ENCODE measurements around the gene VPS4A.
"Not testable (repeated sequence)": the region's sequence is repeated elsewhere in the genome, so short reads cannot be mapped to it uniquely, and the experiment has no call there.

The VPS4A gene

DNA sequence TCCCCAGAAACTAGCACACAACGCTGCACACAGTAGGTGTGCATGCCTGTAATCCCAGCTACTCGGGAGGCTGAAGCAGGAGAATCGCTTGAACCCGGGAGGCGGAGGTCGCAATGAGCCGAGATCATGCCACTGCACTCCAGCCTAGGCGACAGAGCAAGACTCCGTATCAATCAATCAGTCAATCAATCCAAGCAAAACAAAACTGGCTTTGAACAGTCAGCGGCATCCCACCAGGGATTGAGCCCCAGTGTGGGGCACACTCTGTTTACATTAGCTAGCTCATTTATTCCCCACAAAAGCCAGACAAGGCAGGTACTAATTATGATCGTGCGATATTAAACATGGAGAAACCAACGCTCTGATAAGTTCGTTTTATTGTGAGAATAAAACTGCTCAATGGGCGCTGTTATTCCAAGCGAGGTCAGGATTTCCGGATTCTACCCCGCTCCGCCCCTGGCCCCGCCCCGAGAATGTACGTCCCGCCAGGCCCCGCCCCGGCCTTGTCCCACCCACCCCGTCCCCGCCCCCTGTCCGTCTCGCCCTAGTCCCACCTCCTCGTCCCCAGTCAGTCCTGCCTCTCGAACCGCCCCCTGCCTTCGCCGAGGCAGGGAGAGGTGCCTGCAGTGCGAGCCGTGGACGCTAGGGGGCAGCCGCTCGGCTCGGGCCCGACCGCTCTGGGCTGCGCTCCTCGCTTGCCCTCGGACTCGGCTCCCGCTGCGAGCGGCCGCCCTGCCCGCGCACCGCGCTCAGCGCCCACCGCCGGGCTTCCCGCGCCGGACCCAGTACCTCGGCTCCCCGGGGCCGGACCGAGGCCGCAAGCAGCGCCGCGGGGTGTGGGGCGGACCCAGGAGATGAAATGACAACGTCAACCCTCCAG lies at the start of gene VPS4A:
Gene VPS4A, plus strand, starts transcription at position 698 of the 880 bp plus-strand sequence. Its CDS starts 162 bp downstream, at position 860.
- peak; percentile 96 for DNase-seq

DNA sequence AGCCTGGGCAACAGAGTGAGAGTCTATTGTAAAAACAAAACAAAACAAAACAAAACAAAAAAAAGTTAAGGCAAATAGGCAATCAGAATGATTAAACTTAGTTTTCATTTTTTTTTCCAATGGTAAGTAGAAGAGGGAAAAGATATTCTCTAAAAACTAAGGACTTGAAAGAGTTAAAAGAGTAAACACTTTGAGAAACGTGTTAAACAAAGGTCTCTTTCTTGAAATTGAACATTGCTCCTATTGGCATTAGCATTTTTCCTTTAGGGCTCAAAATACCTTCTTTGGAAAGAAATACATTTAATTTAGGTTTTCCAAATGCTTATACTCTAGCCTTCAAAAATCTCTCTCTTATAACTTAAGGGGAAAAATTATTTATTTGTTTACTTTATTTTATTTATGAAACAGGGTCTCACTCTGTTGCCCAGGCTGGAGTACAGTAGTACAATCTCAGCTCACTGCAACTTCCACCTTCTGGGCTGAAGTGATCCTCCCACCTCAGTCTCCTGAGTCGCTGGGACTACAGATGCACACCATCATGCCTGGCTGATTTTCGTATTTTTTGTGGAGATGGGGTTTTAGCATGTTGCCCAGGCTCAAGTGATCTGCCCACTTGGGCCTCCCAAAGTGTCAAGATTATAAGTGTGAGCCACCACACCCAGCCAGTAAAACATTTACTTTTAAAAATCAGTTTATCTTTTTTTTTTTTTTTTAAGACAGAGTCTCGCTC lies 44.7 kb upstream of the VPS4A start:
- DNase-seq: no peak

- DNase-seq: no peak
Measured at GRCh38 chr16:69267633-69268032, 43.5 kb upstream of the VPS4A start.

DNA sequence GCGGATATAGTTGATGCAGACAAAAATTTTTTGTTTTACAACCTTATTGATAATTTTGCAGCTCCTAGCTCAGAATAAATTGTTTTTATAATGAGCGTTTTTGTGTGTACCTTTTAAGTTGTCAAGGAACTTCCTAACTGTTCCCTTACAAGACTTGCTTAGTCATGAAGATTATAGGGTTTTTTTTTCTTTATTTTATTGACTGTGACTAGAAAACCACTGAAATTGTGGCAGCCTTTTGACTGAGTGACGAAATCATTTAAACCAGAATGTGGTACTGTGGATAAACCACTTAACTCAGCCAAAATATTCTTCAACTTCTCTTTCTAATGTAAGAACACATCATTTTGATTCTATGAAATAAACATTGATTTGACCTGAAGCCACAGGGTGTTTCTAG lies 40.8 kb upstream of the VPS4A start:
- DNase-seq: no peak

GRCh38 chr16:69270831-69271230 lies 40.3 kb upstream of the VPS4A start:
- DNase-seq: no peak

- DNase-seq: no peak
Measured at GRCh38 chr16:69273009-69273408, 38.1 kb upstream of the VPS4A start.

- no peak for DNase-seq
Measured at GRCh38 chr16:69274699-69275235, 36.4 kb upstream of the VPS4A start.

DNA sequence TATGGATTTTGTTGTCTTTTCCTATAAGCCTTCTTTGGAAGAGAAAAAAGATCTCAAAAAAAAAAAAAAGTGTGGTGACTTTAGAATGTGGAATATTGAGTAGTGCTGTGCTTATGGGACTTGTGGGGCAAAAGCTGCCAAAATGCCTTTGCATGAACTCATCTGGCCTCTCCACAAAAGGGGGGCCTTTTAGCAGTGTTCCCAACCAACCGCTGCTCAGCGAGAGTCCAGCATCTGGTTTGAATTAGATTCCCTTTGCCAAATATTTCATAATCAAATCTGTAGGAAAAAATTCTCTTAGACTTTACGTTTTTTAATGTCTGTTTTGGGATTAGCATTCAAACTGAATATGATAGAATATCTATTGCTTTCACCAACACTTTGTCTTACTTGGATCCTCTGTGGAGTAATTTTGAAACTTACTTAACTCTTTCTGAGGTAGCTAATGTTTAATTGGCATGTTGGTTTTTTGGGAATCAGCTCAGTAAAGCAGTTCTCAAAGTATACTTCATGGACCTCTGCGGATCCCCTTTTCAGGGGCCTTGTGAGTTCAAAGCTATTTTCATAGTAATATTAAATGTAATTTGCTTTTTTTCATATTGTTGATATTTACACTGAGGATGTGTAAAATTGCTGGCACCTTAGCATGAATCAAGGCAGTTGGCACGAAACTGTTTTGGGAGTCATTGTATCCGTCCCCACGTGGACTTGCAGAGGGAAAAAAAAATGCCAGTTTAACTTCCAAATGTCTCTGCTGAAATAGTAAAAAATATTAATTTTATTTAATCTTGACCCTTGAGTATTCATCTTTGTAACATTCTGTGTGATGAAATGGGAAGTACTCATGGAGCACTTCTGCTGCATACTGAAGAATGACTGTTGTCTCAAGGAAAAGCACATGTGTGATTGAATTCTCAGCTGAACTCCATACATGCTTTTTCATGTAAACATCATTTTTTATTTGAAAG lies 34.7 kb upstream of the VPS4A start:
- no peak for DNase-seq

GRCh38 chr16:69277413-69277812 lies 33.7 kb upstream of the VPS4A start:
- no peak for DNase-seq

DNA sequence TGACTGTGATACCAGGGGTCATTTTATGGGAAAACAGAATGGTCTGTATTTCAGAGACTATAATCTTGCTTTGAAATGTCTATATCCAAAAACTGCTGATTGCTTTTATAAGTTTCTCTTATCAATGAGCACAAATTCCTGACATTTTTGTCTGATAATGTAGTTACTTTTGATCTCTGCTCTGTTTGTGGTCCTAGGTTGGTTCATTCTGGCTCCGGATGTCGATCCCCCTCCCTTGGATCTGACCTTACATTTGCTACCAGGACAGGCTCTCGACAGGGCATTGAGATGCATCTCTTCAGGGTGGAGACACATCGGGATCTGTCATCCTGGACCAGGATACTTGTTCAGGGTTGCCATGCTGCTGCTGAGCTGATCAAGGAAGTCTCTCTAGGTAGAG lies 27.3 kb upstream of the VPS4A start:
- no peak for DNase-seq

DNA sequence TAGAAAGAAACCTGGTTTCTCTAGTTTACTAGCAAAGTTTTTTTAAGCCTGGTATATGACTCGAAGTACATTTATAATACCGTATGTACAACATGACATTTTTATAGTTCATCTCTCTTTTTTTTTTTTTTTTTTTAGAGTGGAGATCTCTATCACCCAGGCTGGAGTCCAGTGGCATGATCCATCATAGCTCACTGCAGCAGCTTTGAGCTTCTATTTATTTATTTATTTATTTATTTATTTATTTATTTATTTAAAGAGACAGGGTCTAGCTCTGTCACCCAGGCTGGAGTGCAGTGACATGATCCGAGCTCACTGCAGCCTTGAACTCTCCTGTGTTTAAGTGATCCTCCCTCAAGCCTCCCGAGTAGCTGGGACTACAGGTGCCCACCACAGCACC lies 25.9 kb upstream of the VPS4A start:
- no peak for DNase-seq

GRCh38 chr16:69286941-69287713 lies 24.0 kb upstream of the VPS4A start:
- peak; percentile 50 for DNase-seq

- DNase-seq: not testable (repeated sequence)
Measured at GRCh38 chr16:69291657-69292056, 19.5 kb upstream of the VPS4A start.

- no peak for DNase-seq
Measured at GRCh38 chr16:69293401-69293800, 17.7 kb upstream of the VPS4A start.

GRCh38 chr16:69294051-69294450 lies 17.1 kb upstream of the VPS4A start:
- no peak for DNase-seq

DNA sequence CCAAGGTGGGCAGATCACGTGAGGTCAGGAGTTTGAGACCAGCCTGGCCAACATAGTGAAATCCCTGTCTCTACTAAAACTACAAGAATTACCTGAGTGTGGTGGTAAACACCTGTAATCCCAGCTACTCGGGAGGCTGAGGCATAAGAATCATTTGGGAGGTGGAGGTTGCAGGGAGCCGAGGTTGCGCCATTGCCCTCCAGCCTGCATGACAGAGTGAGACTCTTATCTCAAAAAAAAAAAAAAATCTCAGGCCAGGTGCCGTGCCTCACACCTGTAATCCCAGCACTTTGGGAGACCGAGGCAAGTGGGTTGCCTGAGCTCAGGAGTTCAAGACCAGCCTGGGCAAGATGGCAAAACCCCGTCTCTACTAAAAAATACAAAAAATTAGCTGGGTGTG lies 14.4 kb upstream of the VPS4A start:
- not testable (repeated sequence) for DNase-seq

DNA sequence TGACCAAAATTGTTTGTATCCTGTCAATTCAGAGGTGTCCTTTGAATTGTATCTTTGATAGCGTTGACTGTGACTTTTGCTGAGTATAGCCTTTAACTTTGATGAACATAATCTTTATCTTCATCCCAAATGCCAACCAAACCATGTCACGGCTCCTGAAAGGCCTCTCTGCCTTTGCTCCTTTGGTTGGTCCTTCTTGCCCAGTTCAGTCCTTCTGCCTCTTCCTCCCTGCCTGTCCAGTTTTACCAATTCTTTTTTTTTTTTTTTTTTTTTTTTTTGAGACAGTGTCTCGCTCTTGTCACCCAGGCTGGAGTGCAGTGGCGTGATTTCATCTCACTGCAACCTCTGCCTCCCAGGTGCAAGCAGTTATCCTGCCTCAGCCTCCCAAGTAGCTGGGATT lies 12.9 kb upstream of the VPS4A start:
- no peak for DNase-seq

- DNase-seq: no peak
Measured at GRCh38 chr16:69301187-69301586, 10.0 kb upstream of the VPS4A start.

DNA sequence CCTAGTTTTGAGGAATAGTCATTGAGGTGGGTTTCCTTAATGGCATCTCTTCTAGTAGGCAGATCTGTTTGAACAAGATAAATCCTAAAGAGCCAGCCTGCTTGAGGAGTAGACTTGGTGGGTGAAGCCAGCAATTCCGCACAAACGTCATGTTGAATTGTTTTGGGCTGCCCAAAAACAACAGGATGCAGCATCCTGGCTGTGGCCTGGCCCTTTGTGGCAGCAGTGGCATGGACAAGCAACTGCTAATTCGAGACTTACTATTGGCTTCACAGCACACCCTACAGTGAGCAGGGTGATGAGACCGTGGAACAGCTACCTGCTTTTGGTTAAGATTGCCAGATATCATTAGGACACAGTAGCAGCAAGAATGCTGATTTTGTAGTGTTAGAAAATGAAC lies 9.3 kb upstream of the VPS4A start:
- no peak for DNase-seq

GRCh38 chr16:69302301-69302700 lies 8.8 kb upstream of the VPS4A start:
- no peak for DNase-seq

DNA sequence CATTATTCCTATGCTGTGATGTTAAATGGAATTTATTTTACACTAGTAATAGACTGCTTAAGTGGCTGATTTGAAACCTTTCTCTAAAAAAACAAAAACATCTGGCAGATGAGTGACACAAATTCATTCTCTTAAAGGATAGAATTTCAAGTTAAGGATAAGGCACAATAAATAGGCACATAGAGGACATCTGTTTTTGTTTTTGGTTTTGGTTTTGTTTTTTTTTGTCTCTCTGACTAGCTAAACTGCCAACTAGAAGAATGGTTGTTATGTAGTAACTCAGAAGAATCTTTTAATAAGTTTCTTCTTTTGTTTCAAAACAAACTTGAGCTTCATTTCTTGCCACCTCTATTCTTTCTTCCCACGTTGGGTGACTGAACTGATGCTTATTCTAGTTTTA lies 5.1 kb upstream of the VPS4A start:
- no peak for DNase-seq

DNA sequence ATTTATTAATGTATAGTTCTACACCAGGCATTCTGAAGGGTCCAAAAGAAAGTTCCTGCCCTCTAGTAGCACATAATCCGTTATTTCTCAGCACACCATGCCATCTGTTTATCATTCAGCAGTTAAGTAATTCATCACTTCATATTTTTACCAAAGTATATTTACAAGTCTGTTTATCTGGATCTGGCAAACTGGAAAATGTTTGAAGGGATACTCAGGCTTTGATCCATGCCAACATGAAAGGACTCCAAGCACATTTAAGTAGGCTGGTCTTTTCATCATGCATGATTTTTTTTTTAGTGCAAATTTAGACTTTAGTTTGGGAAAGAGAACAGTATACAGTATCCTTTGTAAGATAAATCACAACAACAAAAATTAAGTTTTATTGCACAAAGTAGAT lies 4.1 kb upstream of the VPS4A start:
- no peak for DNase-seq

All from midbrain (tissue), 1 donor.